ENCODE measurements around the gene CEMIP. TPM values are rescaled to one million over a fixed set of nuclear protein-coding genes. Genes with fewer than 3 reads are reported as not detected.

CEMIP gene
- total and polyA plus RNA-seq, 2 of the 4 experiments (the other 2 are of a cell fraction) = 63.8 to 78.0 TPM

DNA sequence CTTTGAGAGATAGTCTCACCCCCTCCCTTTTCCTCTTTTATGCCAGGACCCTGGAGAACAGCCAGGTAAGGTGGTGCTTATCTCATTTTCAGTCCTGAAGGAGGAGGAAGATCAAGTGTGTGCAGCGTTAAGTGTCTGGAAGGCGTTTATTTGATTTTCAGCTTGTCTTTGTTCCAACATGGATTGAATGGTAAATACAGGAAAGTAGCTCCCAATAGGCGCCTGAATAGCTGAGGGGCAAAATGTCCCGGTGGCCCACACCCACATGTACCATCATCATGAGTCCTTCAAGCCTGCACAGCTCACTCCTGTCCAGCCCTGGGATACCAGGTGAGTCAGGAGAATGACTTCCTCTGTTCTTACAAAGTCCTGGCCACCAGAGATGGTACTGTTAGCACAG is 73.5 kb downstream of the CEMIP start:
- Histone ChIP-seq H3K36me3 (ENCODE audit: control insufficient read depth, insufficient read depth, low read length) (peaks cover 69% of the 10 kb centered on the region), H3K18ac (ENCODE audit: low read depth, low read length) (no peak overlapping the region), H3K4me1 (ENCODE audit: control insufficient read depth, insufficient read depth, low read length) (peaks cover 8% of the 10 kb centered on the region), H4K8ac (ENCODE audit: low read depth in 2 of 2, low read length in 2 of 2) (no peak overlapping the region), H3K23ac (ENCODE audit: low read depth, low read length) (no peak overlapping the region), H4K20me1 (ENCODE audit: insufficient read depth, low read length) (peaks cover 90% of the 10 kb centered on the region), H3K27me3 (ENCODE audit: control insufficient read depth, insufficient read depth, low read length) (no peaks in the 10 kb centered on the region; the same call in 1 of the 2 replicates), H3K9me1 (ENCODE audit: insufficient read depth, low read length) (peaks cover 11% of the 10 kb centered on the region; the same call in 1 of the 2 replicates), H2AFZ (replicated peaks; ENCODE audit: low read length, poor library complexity) (no peak overlapping the region), H3K9ac (ENCODE audit: low read depth, low read length) (no peak overlapping the region), H3K79me1 (ENCODE audit: low read depth in 1 of 2, low read length in 2 of 2) (peaks cover 0 to 9% of the 10 kb centered on the region in 2 experiments; a peak in 2 of 4 replicates), H2BK120ac (ENCODE audit: low read depth, low read length) (no peak overlapping the region), H3K4me2 (ENCODE audit: low read depth, low read length) (no peak overlapping the region), H2BK20ac (ENCODE audit: low read depth, low read length) (no peak overlapping the region), H3K56ac (ENCODE audit: extremely low read depth, insufficient read depth, low read length) (no peak overlapping the region), H2BK5ac (ENCODE audit: low read depth, low read length, poor library complexity, severe bottlenecking) (no peak overlapping the region), H2BK15ac (ENCODE audit: low read depth, low read length) (no peak overlapping the region), H3K14ac (replicated peaks; ENCODE audit: low read depth, low read length) (no peak overlapping the region), H4K91ac (ENCODE audit: insufficient read depth, low read depth, low read length) (no peak overlapping the region), H3K9me3 (ENCODE audit: control insufficient read depth, insufficient read depth, low read length) (no peaks in the 10 kb centered on the region), H2AK5ac (ENCODE audit: low read depth, low read length) (no peak overlapping the region), H4K5ac (ENCODE audit: low read depth, low read length) (no peak overlapping the region), H3K4me3 (ENCODE audit: insufficient read depth, low read depth, low read length) (no peak overlapping the region), H2AK9ac (replicated peaks; ENCODE audit: low read depth, low read length, poor library complexity) (no peak overlapping the region), H3K27ac (ENCODE audit: insufficient read depth, low read length) (no peak overlapping the region), H3K4ac (ENCODE audit: low read depth, low read length) (no peak overlapping the region)
- 86% methylated on average over 2 of the region's 4 CpGs; no CpG with 5 or more reads in 1 of the 2 experiments for WGBS, 2 experiments (ENCODE audit: extremely low coverage in 2 of 2, insufficient read length in 1 of 2)
- DNase-seq = no peak
- ChIA-PET CTCF (no interaction called here), POLR2A (ENCODE audit: unreplicated experiment) (no interaction called here)
- intact Hi-C loops (cut with micrococcal nuclease) = no loop called here
- no peak for ATAC-seq (ENCODE audit: low read depth)
- no TSS peak for BruUV-seq (replicated peaks)
- TF ChIP-seq RAD21 (IDR thresholded peaks at IDR 0.05; ENCODE audit: low read length) (no peak), RCOR1 (IDR thresholded peaks at IDR 0.05; ENCODE audit: insufficient replicate concordance, low read length) (no peak), NFE2L2 (IDR thresholded peaks at IDR 0.05; ENCODE audit: low read depth, low read length) (no peak), RFX5 (IDR thresholded peaks at IDR 0.05; ENCODE audit: low read depth, low read length) (no peak), USF2 (IDR thresholded peaks at IDR 0.05; ENCODE audit: low read depth, low read length) (no peak), CEBPB (IDR thresholded peaks at IDR 0.05; ENCODE audit: low read depth, low read length) (no peak), BHLHE40 (IDR thresholded peaks at IDR 0.05; ENCODE audit: low read depth, low read length) (no peak), MAZ (IDR thresholded peaks at IDR 0.05; ENCODE audit: borderline replicate concordance, low read depth, low read length) (no peak), MXI1 (IDR thresholded peaks at IDR 0.05; ENCODE audit: borderline replicate concordance, low read depth, low read length) (no peak)
- TF ChIP-seq, protein P1, sequence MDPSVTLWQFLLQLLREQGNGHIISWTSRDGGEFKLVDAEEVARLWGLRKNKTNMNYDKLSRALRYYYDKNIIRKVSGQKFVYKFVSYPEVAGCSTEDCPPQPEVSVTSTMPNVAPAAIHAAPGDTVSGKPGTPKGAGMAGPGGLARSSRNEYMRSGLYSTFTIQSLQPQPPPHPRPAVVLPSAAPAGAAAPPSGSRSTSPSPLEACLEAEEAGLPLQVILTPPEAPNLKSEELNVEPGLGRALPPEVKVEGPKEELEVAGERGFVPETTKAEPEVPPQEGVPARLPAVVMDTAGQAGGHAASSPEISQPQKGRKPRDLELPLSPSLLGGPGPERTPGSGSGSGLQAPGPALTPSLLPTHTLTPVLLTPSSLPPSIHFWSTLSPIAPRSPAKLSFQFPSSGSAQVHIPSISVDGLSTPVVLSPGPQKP (IDR thresholded peaks at IDR 0.05; ENCODE audit: borderline replicate concordance, low read depth, low read length) = no peak
- TF ChIP-seq, protein P2, sequence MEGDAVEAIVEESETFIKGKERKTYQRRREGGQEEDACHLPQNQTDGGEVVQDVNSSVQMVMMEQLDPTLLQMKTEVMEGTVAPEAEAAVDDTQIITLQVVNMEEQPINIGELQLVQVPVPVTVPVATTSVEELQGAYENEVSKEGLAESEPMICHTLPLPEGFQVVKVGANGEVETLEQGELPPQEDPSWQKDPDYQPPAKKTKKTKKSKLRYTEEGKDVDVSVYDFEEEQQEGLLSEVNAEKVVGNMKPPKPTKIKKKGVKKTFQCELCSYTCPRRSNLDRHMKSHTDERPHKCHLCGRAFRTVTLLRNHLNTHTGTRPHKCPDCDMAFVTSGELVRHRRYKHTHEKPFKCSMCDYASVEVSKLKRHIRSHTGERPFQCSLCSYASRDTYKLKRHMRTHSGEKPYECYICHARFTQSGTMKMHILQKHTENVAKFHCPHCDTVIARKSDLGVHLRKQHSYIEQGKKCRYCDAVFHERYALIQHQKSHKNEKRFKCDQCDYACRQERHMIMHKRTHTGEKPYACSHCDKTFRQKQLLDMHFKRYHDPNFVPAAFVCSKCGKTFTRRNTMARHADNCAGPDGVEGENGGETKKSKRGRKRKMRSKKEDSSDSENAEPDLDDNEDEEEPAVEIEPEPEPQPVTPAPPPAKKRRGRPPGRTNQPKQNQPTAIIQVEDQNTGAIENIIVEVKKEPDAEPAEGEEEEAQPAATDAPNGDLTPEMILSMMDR (conservative IDR thresholded peaks at IDR 0.05; ENCODE audit: low read depth, low read length) = no peak
- in situ Hi-C loops (cut with MboI; ENCODE audit: low sequenced_read_pairs) = no loop called here
- dilution Hi-C loops (cut with HindIII; ENCODE audit: low sequenced_read_pairs, unreplicated experiment) = no loop called here

Data from IMR-90 (cell line).